ENCODE data around the gene XPO6. TPM values are rescaled to one million over a fixed set of nuclear protein-coding genes. Genes with fewer than 3 reads are reported as not detected.

XPO6 gene
- total RNA-seq, 1 donor from 2014 or later: 71.6 TPM

DNA sequence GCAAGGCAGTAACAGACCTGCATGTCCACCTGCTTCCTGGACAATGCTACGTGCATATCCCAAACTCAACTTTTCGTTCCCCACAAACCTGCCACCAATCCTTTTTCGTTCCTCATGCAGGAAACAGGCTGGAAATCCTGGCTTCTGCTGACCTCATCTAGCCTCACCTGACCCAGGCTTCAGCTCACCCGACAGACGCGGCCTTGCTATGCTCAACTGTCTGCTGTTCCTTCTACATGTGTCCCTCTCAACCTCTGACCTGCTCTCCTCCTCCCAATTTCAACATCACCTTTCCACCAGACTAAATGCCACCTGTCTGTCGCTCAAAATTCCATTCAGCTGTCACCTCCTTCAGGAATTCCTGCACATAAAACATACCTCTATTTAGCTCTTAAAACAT, 44.5 kb downstream of the XPO6 start:
- Histone ChIP-seq H3K4me3 (no peak overlapping the region), H3K79me2 (ENCODE audit: low read depth) (no peaks in the 10 kb centered on the region), H3K36me3 (no peaks in the 10 kb centered on the region), H3K9ac (no peak overlapping the region), H3F3A (ENCODE audit: low read depth) (no peaks in the 10 kb centered on the region), H3K9me3 (ENCODE audit: low read depth) (no peaks in the 10 kb centered on the region), H2AFZ (replicated peaks) (no peak overlapping the region), H3K4me1 (no peaks in the 10 kb centered on the region), H4K20me1 (ENCODE audit: low read depth) (peaks cover 16% of the 10 kb centered on the region), H3K4me2 (no peak overlapping the region), H3K27ac (no peak overlapping the region), H3K27me3 (no peaks in the 10 kb centered on the region)
- Mint-ChIP-seq H3K36me3 (peaks cover 18% of the 10 kb centered on the region), H3K9me3 (no peaks in the 10 kb centered on the region), H3K4me3 (no peak overlapping the region), H3K4me1 (no peaks in the 10 kb centered on the region), H3K27me3 (ENCODE audit: insufficient read depth, low read depth) (peaks cover 3% of the 10 kb centered on the region), H3K27ac (no peak overlapping the region)
- DNase-seq (ENCODE audit: low spot score): no peak
- TF ChIP-seq EZH2 (IDR thresholded peaks at IDR 0.05): no peak
- TF ChIP-seq, protein P1, sequence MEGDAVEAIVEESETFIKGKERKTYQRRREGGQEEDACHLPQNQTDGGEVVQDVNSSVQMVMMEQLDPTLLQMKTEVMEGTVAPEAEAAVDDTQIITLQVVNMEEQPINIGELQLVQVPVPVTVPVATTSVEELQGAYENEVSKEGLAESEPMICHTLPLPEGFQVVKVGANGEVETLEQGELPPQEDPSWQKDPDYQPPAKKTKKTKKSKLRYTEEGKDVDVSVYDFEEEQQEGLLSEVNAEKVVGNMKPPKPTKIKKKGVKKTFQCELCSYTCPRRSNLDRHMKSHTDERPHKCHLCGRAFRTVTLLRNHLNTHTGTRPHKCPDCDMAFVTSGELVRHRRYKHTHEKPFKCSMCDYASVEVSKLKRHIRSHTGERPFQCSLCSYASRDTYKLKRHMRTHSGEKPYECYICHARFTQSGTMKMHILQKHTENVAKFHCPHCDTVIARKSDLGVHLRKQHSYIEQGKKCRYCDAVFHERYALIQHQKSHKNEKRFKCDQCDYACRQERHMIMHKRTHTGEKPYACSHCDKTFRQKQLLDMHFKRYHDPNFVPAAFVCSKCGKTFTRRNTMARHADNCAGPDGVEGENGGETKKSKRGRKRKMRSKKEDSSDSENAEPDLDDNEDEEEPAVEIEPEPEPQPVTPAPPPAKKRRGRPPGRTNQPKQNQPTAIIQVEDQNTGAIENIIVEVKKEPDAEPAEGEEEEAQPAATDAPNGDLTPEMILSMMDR (IDR thresholded peaks at IDR 0.05): no peak
- no peak for TF ChIP-seq EZH2phosphoT487 (IDR thresholded peaks at IDR 0.05)

DNA sequence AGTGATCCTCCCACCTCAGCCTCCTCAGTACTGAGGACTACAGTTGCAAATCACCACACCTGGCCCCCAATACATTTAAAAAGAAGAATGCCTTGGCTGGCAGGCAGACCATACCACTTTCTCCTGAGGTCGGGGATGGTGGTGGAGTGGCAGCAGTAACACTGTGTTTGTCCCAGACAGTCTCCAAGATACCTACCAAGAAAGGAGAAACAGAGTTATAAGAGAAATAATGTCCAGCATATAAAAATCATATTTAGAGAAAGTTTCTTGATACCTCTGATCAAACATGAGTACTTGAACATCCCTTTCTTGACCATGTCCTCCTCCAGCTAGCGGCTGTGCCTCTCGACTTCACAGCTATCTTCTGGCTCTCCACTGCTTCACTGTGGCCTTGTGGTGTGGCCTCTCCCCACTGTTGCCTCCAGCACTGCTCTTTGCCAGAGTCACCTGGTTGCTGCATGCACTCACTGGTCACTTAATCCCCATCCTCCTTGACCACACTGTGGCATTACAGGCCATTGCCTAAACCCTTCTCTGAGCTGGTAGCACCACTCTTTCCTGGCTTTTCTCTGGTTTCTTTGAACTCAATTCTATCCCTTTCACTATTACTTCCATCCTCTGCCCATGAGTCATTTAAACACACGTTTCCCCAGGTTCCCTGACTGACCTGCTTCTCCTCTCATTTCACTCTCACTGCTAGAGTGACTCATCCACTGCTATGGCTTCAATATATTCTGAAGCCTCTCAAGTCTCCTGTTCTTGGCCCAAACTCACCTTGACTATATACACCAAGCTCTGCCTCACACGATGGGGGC, 45.2 kb downstream of the XPO6 start:
- Mint-ChIP-seq H3K36me3 (peaks cover 17% of the 10 kb centered on the region), H3K9me3 (no peaks in the 10 kb centered on the region), H3K4me1 (no peaks in the 10 kb centered on the region), H3K27ac (no peak overlapping the region), H3K4me3 (no peak overlapping the region), H3K27me3 (ENCODE audit: insufficient read depth, low read depth) (peaks cover 3% of the 10 kb centered on the region)
- Histone ChIP-seq H3K27ac (no peak overlapping the region), H3K79me2 (ENCODE audit: low read depth) (peaks cover 5% of the 10 kb centered on the region), H3K4me2 (no peak overlapping the region), H3K4me3 (no peak overlapping the region), H3K9ac (no peak overlapping the region), H2AFZ (replicated peaks) (no peak overlapping the region), H3K27me3 (no peaks in the 10 kb centered on the region), H4K20me1 (ENCODE audit: low read depth) (peaks cover 11% of the 10 kb centered on the region), H3K36me3 (no peaks in the 10 kb centered on the region), H3K4me1 (no peaks in the 10 kb centered on the region), H3F3A (ENCODE audit: low read depth) (no peaks in the 10 kb centered on the region), H3K9me3 (ENCODE audit: low read depth) (no peaks in the 10 kb centered on the region)
- no peak for DNase-seq (ENCODE audit: low spot score)
- TF ChIP-seq, protein P1 (IDR thresholded peaks at IDR 0.05): no peak
- TF ChIP-seq EZH2phosphoT487 (IDR thresholded peaks at IDR 0.05) (no peak), EZH2 (IDR thresholded peaks at IDR 0.05) (no peak)

DNA sequence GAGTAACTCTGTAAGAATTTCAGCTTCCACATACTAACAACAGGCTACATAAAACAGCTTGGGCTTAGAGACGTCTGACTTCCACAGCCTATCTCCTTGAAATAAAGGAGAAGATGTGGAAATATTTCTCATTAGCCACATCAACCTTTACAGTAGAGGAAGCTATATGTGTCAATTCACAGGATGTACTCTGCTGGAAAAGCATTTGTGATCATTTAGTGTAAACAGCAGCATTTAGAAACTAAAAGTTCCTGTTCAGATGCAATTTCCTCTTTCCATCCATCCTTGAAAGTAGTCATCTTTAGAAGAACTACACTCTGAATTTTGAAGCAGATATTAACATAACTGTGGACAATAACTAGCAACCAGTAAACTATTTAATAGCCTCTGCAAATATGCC, 46.2 kb downstream of the XPO6 start:
- H3K9ac ChIP-seq: no peak overlapping the region
- H3K79me2 ChIP-seq (ENCODE audit: low read depth): peaks cover 14% of the 10 kb centered on the region
- Mint-ChIP-seq H3K4me3 (no peak overlapping the region), H3K9me3 (no peaks in the 10 kb centered on the region), H3K27me3 (ENCODE audit: insufficient read depth, low read depth) (peaks cover 3% of the 10 kb centered on the region), H3K36me3 (peaks cover 17% of the 10 kb centered on the region), H3K4me1 (no peaks in the 10 kb centered on the region), H3K27ac (no peak overlapping the region)
- no peak overlapping the region for H2AFZ ChIP-seq (replicated peaks)
- H3K4me3 ChIP-seq: no peak overlapping the region
- no peaks in the 10 kb centered on the region for H3K9me3 ChIP-seq (ENCODE audit: low read depth)
- H4K20me1 ChIP-seq (ENCODE audit: low read depth): peaks cover 11% of the 10 kb centered on the region
- no peaks in the 10 kb centered on the region for H3K4me1 ChIP-seq
- H3F3A ChIP-seq (ENCODE audit: low read depth): no peaks in the 10 kb centered on the region
- H3K27ac ChIP-seq: no peak overlapping the region
- TF ChIP-seq EZH2phosphoT487 (IDR thresholded peaks at IDR 0.05): no peak
- TF ChIP-seq, protein P1 (IDR thresholded peaks at IDR 0.05): no peak
- no peak for TF ChIP-seq EZH2 (IDR thresholded peaks at IDR 0.05)
- no peak overlapping the region for H3K4me2 ChIP-seq
- DNase-seq (ENCODE audit: low spot score): no peak
- no peaks in the 10 kb centered on the region for H3K27me3 ChIP-seq
- no peaks in the 10 kb centered on the region for H3K36me3 ChIP-seq
